Measurements from ENCODE around the gene GSTM5. TPM values are rescaled to one million over a fixed set of nuclear protein-coding genes. Genes with fewer than 3 reads are reported as not detected.

The GSTM5 gene
- total and polyA plus RNA-seq, 2 of the 4 experiments (the other 2 are of a cell fraction), result 0.36 to 1.2 TPM

GRCh38 chr1:109726728-109727373 is 14.8 kb downstream of the GSTM5 start:
- Histone ChIP-seq H2BK20ac (ENCODE audit: low read depth, low read length) (no peak overlapping the region), H4K91ac (ENCODE audit: insufficient read depth, low read depth, low read length) (no peak overlapping the region), H3K36me3 (ENCODE audit: control insufficient read depth, insufficient read depth, low read length) (no peaks in the 10 kb centered on the region), H3K9me3 (ENCODE audit: control insufficient read depth, insufficient read depth, low read length) (no peaks in the 10 kb centered on the region; the same call in 1 of the 2 replicates), H2BK120ac (ENCODE audit: low read depth, low read length) (no peak overlapping the region), H3K14ac (replicated peaks; ENCODE audit: low read depth, low read length) (no peak overlapping the region), H3K27me3 (ENCODE audit: control insufficient read depth, insufficient read depth, low read length) (peaks cover 7% of the 10 kb centered on the region), H4K5ac (ENCODE audit: low read depth, low read length) (no peak overlapping the region), H2BK5ac (ENCODE audit: low read depth, low read length, poor library complexity, severe bottlenecking) (no peak overlapping the region), H3K18ac (ENCODE audit: low read depth, low read length) (no peak overlapping the region), H3K23ac (ENCODE audit: low read depth, low read length) (no peak overlapping the region), H3K9ac (ENCODE audit: low read depth, low read length) (no peak overlapping the region), H2BK15ac (ENCODE audit: low read depth, low read length) (no peak overlapping the region), H2AK5ac (ENCODE audit: low read depth, low read length) (no peak overlapping the region), H3K4me1 (ENCODE audit: control insufficient read depth, insufficient read depth, low read length) (peaks cover 2% of the 10 kb centered on the region; the same call in 1 of the 2 replicates), H4K8ac (ENCODE audit: low read depth in 2 of 2, low read length in 2 of 2) (no peak overlapping the region), H2AK9ac (replicated peaks; ENCODE audit: low read depth, low read length, poor library complexity) (no peak overlapping the region), H3K79me1 (ENCODE audit: low read depth in 1 of 2, low read length in 2 of 2) (no peaks in the 10 kb centered on the region), H3K4me3 (ENCODE audit: insufficient read depth, low read depth, low read length) (no peak overlapping the region), H3K56ac (ENCODE audit: extremely low read depth, insufficient read depth, low read length) (no peak overlapping the region), H3K4me2 (ENCODE audit: low read depth, low read length) (no peak overlapping the region), H3K27ac (ENCODE audit: insufficient read depth, low read length) (no peak overlapping the region), H4K20me1 (ENCODE audit: insufficient read depth, low read length) (no peaks in the 10 kb centered on the region), H3K9me1 (ENCODE audit: insufficient read depth, low read length) (0 out of 2 replicates have a peak, but pooled peaks cover 3% of the 10 kb centered on the region), H2AFZ (replicated peaks; ENCODE audit: low read length, poor library complexity) (no peak overlapping the region), H3K4ac (ENCODE audit: low read depth, low read length) (no peak overlapping the region)
- ATAC-seq (ENCODE audit: low read depth), result no peak
- POLR2A ChIA-PET (ENCODE audit: unreplicated experiment), result no interaction called here
- CTCF ChIA-PET, result interaction anchor here (0.7 kb wide), 1 partner anchor 73 kb away, joined by 3 read pairs; no protein-coding TSS in a partner anchor
- intact Hi-C loops (cut with micrococcal nuclease), result no loop called here
- no peak for DNase-seq
- in situ Hi-C loops (cut with MboI; ENCODE audit: low sequenced_read_pairs), result no loop called here
- dilution Hi-C loops (cut with HindIII; ENCODE audit: low sequenced_read_pairs, unreplicated experiment), result no loop called here
- WGBS, 2 experiments (ENCODE audit: extremely low coverage in 2 of 2, insufficient read length in 1 of 2), result 87% methylated on average over 6 of the region's 12 CpGs; no CpG with 5 or more reads in 1 of the 2 experiments
- TF ChIP-seq ELK1 (IDR thresholded peaks at IDR 0.05; ENCODE audit: borderline replicate concordance, low read depth, low read length) (no peak), MAZ (IDR thresholded peaks at IDR 0.05; ENCODE audit: borderline replicate concordance, low read depth, low read length) (no peak), USF2 (IDR thresholded peaks at IDR 0.05; ENCODE audit: low read depth, low read length) (no peak), BHLHE40 (IDR thresholded peaks at IDR 0.05; ENCODE audit: low read depth, low read length) (no peak), CTCF (conservative IDR thresholded peaks at IDR 0.05; ENCODE audit: low read depth, low read length) (no peak), RAD21 (IDR thresholded peaks at IDR 0.05; ENCODE audit: low read length) (no peak), NFE2L2 (IDR thresholded peaks at IDR 0.05; ENCODE audit: low read depth, low read length) (no peak), RCOR1 (IDR thresholded peaks at IDR 0.05; ENCODE audit: insufficient replicate concordance, low read length) (no peak), FOS (IDR thresholded peaks at IDR 0.05; ENCODE audit: low read depth, low read length) (no peak), POLR2A (IDR thresholded peaks at IDR 0.05; ENCODE audit: low read depth, low read length) (no peak), MAFK (IDR thresholded peaks at IDR 0.05; ENCODE audit: low read depth, low read length) (no peak), RFX5 (IDR thresholded peaks at IDR 0.05; ENCODE audit: low read depth, low read length) (no peak), CEBPB (IDR thresholded peaks at IDR 0.05; ENCODE audit: low read depth, low read length) (no peak), CHD1 (IDR thresholded peaks at IDR 0.05; ENCODE audit: low read depth, low read length) (no peak)
- no TSS peak for BruUV-seq (replicated peaks)
